SKM-1 treated with dmso at 0.1 percent for 144 hours (cell line): ENCODE data around the gene RRP15.
"Not testable (repeated sequence)": the region's sequence is repeated elsewhere in the genome, so short reads cannot be mapped to it uniquely, and the experiment has no call there.

Experiments used
- DNase-seq: peaks from one replicate; lab custom pipeline; 2025; ENCODE audit not compliant: unreplicated experiment; lab: John Stamatoyannopoulos, UW

The RRP15 gene

DNA sequence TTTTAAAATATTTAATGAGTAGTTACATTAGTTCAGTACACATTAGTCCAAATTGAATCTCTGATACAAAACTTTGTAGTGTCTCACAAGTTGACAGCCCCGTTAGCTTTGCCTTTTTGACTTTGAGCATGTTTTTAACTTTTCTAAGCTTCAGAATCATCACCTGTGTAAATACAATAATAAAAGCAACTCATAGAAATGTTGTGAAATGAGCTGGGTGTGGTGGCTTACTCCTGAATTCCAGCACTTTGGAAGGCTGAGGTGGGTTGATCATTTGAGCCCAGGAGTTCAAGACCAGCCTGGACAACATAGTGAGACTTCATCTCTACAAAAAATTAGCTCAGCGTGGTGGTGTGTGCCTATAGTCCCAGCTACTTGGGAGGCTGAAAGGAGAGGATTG, 11.1 kb downstream of the RRP15 start:
- DNase-seq = no peak

GRCh38 chr1:218297461-218297860, 12.4 kb downstream of the RRP15 start:
- no peak for DNase-seq

DNA sequence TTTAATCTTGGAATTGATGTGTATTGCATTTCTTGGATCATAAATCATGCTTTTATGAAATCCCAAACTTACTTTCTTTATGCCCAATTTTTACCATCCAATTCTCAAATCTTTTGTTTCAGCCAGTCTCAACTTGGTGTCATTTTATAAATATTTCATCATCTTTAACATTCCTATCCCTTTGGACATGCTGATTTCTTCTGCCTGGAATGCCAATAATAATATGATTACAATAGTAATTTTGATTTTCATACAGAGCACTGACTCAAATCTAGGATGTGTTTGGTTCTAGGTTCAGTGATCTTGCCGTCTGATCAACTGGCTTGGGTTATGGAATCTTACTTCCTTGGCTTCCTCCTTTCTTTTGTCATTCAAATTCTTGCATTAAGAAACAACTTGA, 12.8 kb downstream of the RRP15 start:
- DNase-seq = no peak

DNA sequence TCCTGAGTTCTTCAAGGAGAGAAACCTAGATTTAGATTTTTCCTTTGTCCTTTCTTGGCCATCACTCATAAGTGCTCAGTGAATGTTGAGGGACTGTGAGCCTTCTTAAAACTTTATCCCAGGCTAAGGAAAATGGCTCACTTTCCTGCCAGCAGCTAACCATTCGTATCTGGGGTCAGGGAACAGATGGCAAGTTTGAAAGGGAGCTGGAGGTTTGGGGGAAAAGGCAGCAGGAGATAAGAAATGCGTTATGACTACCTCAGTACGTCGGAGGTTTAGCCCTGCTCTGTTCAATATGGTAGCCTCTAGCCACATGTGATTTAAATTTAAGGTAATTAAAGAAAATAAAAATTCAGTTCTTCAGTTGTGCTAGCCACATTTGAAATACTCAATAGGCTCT, 13.3 kb downstream of the RRP15 start:
- no peak for DNase-seq

DNA sequence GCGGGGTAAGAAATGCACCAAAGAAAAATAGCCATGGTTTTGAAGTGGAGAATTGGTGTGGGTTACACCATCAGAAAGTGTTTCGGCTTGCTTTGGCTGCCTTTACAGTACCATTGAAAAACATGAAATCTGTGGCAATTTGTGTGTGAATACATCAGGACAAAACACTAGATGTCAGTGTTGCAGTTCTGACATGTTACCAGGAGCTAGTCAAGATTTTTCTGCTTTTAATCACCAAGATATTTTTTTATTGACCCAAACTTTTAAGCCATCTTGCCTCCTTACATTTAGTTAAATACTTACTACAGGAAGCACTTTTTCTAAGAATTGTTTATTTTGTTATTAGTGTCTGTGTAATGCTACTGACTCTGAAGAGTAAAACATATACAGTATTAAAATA, 14.3 kb downstream of the RRP15 start:
- peak; percentile 15 for DNase-seq

DNA sequence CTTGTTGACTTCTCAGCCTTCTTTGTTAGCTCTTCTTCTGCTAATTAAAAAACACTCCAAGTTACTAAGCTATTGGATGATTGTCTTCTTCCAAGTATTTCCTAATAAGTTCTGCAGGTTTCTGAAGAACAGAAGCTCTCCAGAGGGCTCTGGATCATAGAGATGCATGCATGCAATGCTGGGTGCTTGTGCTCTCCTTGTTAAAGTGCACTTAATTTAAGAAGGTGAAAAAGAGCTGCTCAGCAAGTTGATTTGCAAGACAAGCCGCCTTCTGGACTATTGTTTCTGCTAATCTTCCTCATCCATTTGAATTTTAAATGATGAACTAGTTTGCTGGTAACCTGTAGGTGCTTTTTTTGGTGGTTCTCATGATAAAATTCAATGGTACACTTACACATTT, 16.1 kb downstream of the RRP15 start:
- DNase-seq = no peak

DNA sequence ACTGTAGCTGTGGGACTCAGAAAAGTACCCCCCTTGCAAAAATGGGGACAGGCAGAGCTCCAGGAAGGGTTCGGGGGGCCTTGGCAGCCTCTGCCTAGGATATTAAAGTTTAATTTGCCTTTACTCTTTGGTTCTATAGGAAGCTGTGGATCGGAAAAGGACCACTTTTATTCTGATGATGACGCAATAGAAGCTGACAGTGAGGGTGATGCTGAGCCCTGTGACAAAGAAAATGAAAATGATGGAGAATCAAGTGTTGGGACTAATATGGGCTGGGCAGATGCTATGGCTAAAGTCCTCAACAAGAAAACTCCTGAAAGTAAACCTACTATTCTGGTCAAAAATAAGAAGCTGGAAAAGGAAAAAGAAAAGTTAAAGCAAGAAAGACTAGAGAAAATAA, 17.1 kb downstream of the RRP15 start:
- no peak for DNase-seq

DNA sequence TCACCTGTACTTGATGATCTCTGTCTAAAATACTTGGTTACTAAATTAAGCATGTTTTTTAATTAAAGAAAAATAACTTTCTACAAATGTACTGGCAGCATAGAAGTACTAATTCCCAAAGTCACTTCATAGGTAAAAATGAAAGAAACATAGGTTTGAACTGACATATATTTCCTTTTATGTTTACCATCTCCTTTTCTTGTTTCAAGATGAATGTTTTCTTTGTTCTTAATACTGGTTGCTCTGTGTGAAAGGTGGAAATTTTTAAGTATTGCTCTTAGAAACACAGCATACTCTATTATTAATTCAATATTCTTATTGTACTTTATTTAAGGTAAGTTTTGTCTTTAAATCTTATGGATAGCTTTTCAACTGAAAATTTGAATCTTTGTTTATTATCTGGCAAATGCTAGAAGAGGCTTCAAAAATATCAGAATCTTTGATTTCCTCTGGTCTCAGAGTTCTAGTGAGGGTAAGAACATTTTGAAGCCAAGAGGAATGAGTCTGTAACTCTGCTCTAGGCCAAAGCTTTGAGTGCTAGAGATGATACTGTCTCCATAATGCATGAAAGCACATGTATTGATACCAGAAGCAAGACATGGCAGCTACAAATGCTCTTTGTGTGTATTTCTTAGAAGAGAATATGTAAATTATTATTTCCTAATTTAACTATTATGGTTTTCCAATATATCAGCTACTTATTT, 18.2 kb downstream of the RRP15 start:
- DNase-seq = no peak

- no peak for DNase-seq
These were observed 19.4 kb downstream of the RRP15 start for GRCh38 chr1:218304281-218305039.

- no peak for DNase-seq
These were observed 20.5 kb downstream of the RRP15 start for GRCh38 chr1:218305472-218306064.

DNA sequence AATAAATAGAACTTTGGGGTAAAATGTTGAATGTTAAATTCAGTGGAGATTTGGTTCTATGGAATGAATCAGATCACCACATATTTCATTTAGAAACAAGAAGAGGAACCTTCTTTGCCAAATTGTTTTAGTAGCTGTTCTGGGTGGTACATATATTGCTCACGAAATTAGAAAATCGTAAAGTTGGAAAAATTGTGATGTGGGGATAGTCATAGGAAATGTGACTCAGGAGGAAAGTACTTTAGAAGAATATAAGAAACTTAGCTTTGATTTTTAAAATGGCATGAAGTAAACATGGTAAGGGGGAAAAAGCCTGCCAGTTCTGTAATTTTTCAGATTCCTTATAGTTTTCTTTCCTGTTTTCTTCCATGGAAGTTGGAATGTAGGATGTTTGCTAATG, 27.4 kb downstream of the RRP15 start:
- DNase-seq = no peak

DNA sequence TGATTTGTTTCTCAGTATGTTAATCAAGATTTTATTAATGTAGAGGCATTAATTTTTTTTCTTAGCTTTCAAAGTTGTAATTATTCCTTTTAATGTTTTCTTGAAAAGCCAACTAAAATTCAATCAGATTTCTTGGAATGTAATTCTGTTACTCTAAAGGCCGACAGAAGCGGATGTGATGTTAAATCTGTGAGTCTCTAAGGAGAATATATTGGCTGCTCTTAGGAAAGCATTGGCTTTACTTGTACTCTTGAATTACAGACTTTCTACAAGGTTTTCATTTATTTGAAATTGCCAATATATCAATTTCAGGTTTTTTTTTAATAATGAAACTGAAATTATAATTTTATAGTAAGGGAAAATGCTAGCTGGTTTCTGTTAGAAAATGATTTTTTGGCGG, 29.2 kb downstream of the RRP15 start:
- DNase-seq = no peak

- DNase-seq = no peak
These were observed 30.5 kb downstream of the RRP15 start for GRCh38 chr1:218315638-218316037.

- no peak for DNase-seq
These were observed 32.0 kb downstream of the RRP15 start for GRCh38 chr1:218317061-218317460.

DNA sequence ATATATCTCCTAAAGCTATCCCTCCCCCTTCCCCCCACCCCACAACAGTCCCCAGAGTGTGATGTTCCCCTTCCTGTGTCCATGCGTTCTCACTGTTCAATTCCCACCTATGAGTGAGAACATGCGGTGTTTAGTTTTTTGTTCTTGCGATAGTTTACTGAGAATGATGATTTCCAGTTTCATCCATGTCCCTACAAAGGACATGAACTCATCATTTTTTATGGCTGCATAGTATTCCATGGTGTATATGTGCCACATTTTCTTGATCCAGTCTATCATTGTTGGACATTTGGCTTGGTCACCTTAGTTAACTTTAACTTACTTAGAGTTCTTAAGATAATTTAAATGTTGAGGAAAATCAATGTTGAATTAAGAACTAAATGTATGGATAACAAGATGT, 35.1 kb downstream of the RRP15 start:
- not testable (repeated sequence) for DNase-seq

GRCh38 chr1:218322762-218323161, 37.7 kb downstream of the RRP15 start:
- no peak for DNase-seq

- no peak for DNase-seq
These were observed 38.6 kb downstream of the RRP15 start for GRCh38 chr1:218323568-218324225.

GRCh38 chr1:218324226-218324580, 39.1 kb downstream of the RRP15 start:
- DNase-seq = no peak

GRCh38 chr1:218328769-218329168, 43.7 kb downstream of the RRP15 start:
- no peak for DNase-seq

DNA sequence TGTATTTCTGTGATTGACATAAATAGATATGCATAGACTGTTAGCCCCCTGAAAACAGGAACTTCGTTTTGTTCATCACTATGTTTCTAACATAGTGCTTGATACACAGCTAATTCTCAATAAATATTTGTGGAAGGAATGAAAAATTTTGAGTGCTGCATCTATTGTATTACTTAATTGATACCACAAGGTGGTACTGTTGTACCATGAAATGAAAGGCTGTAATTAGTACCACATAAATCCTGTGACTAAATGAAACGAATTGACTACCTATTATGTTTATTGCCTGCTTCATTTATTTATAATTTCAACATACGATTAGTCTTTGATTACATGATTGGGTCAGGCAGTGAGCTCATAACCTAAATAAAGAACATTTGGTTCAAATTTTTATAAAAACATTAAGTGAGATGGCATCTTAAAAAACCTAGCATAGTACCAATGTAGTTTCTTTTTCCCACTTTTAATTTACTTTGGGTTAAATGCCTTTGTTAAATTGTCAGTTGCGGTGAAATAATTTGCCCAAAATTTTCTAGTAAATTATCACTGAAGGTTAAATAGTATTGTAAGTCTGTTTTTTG, 45.0 kb downstream of the RRP15 start:
- peak; percentile 47 for DNase-seq

GRCh38 chr1:218332416-218332815, 47.3 kb downstream of the RRP15 start:
- DNase-seq = no peak

- no peak for DNase-seq
These were observed 51.2 kb downstream of the RRP15 start for GRCh38 chr1:218336328-218336727.
